NCI-H1694 treated with DMSO at 0.1 percent for 48 hours (cell line): Measurements from ENCODE around the gene CDH8.
"Not testable (repeated sequence)": the region's sequence is repeated elsewhere in the genome, so short reads cannot be mapped to it uniquely, and the experiment has no call there.

Experiments used
- DNase-seq: peaks from one replicate; lab custom pipeline; 2025; lab: John Stamatoyannopoulos, UW

Gene CDH8

DNA sequence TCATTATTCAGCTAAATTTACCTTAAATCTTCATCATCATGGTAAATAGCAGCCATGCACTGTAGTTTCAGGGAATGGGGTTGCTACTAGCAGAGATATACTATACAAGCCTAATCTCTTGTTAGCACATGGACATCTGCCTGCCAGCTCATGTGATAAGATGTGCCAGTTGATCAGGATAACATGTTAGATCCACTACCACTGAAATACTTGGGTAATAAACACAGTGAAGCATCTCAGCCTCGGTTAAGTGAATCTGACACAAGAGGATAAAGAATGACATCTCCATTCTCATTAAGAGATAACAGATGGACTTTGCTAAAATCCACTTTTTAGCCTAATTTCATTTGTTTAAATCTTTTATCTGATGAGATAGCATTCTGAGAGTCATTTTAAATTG is 256.1 kb downstream of the CDH8 start:
- DNase-seq = no peak

GRCh38 chr16:61770301-61770700 is 265.9 kb downstream of the CDH8 start:
- no peak for DNase-seq

- DNase-seq = no peak
Measured at GRCh38 chr16:61763991-61764390, 272.2 kb downstream of the CDH8 start.

- no peak for DNase-seq
Measured at GRCh38 chr16:61763013-61763412, 273.2 kb downstream of the CDH8 start.

DNA sequence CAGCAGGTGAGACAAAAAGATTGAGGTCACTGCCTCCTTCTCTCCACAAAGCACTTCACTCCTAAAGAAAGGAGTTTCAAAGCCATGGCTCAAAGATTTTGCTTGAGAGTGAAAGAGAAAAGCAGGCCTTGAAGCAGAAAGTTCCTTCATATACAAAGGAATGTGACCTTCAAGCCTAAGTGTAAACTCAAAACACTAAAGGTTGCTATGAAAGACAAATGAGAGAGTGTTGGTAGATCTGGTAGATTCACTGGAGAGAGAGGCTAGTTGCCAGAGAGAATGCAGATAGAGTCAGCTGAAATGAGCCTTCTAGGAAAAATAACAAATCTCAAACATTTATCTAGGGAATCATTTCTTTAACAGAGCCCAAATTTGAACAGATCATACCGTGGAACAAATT is 305.2 kb downstream of the CDH8 start:
- no peak for DNase-seq

DNA sequence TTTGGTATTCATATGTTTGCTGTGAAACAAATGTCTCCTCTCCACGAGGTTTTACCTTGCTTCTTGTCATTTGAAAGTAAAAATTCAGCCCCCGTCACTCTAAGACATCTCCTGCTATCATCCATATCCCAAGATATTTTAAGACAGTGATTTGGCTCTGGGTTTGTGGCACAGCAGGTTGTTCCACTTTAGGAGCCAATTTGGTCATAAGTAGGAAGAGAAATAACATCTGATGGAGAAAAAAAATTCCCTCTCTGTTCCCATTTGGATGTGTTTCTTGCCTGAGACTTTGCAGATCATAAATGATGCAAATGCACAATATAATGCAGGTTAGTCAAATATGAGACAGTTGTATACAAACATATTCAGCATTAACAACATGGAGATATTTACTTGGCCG is 309.5 kb downstream of the CDH8 start:
- no peak for DNase-seq

GRCh38 chr16:61726125-61726524 is 310.1 kb downstream of the CDH8 start:
- no peak for DNase-seq

GRCh38 chr16:61721544-61721943 is 314.7 kb downstream of the CDH8 start:
- no peak for DNase-seq

DNA sequence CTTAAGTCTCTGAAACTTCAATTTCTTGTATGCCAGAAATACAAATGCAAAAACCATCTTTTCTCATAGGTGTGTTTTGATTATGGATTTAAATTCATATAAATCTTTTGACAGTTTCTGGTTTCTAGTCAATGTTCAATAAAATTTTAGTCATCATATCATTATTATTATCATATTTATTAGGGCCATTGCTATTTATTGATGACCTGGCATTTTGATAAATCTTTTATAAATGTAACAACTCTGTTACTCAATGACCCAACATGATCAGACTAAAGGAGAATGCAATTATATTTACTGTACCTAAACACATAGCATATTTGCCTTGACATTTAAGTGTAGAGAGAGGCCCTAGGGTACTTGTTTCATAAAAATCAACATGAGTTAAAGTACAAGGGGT is 320.8 kb downstream of the CDH8 start:
- DNase-seq = no peak

DNA sequence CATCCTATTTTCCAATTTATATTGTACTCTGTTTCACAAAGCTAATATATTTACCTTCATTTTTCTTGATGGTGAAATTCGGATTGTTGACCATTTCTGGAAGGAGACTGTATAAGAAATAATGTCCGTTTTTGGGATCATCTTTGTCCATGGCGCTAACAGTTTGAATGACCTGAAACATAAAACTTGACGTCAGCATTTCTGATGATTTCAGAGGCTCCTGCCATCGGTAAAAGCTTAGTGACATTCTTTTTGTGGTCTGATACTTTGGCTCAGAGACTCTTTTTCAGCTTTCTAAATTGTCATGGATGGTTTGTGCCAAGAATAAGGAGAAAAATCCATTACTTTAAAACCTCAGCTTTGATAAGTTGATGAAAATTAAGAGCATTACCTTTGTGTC is 322.5 kb downstream of the CDH8 start:
- no peak for DNase-seq

- not testable (repeated sequence) for DNase-seq
Measured at GRCh38 chr16:61699640-61700039, 336.6 kb downstream of the CDH8 start.

DNA sequence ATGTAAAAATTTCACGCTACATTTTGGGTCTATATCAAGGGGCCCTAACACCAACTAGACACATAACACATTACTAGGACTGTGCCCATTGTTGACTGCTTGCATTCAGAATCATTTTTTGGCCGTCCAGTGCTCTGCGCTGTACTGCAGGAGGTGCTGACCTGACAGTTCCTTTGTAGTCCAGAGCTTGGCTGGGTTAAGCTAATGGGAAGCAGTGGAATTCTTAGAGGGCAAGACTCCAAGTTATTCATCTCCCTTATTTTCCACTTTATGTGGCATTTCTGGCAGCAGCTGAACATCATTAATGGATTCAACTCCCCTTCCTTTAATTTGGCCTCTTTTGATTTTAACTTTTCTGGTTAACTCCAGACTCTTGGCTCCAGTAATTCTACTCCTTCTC is 351.7 kb downstream of the CDH8 start:
- no peak for DNase-seq

GRCh38 chr16:61681673-61682072 is 354.6 kb downstream of the CDH8 start:
- DNase-seq = no peak

DNA sequence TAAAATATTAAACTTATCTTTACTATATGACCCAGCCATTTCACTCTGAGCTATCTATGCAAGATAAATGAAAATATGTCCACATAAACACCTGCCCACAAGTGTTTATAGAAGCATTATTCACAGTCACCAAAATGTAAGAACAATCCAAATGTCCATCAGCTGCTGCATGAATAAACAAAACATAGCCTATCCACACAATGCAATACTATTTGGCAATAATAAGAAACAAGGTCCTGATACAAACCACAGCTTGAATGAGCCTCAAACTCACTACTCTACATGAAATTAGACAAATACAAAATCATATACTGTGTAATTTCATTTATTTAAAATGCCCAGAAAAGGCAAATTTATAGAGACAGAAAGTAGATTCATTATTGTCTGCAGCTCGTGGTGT is 355.1 kb downstream of the CDH8 start:
- DNase-seq = no peak

GRCh38 chr16:61678182-61678581 is 358.1 kb downstream of the CDH8 start:
- no peak for DNase-seq

DNA sequence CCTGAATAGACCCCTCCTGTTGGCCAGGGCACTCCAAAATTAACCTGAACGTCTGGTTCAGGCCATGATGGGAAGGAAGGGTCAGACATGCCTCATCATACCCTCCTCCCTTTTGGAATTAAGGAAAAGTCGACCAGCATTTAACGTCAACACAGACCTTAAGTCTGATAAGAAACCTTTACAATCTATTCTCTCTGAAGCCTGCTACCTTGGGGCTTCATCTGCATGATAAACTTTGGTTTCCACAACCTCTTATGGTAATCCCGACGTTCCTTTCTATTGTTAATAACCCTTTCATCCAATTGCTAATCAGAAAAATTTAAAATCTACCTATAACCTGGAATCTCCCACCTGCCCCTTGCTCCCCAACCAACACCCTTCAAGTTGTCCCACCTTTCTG is 358.5 kb downstream of the CDH8 start:
- DNase-seq = no peak

- no peak for DNase-seq
Measured at GRCh38 chr16:61676740-61677139, 359.5 kb downstream of the CDH8 start.

DNA sequence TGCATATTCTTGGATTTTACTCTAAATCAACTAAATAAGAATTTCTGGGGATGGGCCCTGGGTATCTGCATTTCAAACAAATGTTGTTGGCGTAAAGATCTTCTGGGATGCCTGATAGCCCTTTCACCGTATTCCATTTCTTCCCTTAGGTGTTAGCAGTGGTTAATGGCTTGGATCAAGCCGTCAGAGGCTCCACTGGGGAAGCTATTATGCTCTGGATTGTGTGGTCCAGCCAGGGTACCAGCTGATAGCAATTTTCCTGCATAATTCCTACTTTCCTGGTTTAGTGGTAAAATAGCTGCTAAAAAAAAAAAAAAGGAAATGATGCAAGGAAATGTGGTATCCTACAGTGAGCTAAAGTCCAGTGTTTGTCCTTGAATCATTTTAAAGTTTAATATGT is 365.1 kb downstream of the CDH8 start:
- no peak for DNase-seq

DNA sequence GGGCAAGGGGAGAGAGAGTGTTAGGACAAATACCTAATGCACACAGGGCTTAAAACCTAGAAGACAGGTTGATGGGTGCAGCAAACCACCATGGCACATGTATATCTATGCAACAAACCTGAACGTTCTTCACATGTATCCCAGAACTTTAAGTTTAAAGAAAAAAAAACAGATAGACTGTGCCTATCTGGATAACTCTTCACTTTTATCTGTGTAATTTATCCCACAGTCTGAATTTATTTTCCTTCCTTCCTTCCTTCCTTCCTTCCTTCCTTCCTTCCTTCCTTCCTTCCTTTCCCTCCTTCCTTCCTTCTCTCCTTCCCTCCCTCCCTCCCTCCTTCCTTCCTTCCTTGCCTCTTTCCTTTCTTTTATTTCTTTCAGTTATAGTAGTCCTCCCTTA is 370.7 kb downstream of the CDH8 start:
- DNase-seq = no peak

DNA sequence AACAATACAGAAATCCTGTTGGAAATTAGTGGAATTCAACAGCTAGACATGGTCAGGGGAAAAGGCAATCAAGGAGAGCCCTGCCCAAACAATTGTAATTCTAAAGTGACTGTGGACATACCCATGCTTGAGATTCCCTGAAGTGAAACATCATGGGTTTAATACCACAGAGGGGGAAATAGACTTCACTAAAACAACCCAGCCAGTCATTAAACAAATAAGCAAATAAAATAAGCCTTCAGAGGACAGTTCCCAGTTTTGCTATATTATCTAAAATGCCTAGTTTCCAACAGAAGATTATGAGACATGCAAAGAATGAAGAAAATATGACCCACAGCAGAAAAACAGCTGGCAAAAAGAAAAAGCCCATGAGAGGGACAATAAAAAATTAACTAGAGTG is 376.3 kb downstream of the CDH8 start:
- DNase-seq = no peak

DNA sequence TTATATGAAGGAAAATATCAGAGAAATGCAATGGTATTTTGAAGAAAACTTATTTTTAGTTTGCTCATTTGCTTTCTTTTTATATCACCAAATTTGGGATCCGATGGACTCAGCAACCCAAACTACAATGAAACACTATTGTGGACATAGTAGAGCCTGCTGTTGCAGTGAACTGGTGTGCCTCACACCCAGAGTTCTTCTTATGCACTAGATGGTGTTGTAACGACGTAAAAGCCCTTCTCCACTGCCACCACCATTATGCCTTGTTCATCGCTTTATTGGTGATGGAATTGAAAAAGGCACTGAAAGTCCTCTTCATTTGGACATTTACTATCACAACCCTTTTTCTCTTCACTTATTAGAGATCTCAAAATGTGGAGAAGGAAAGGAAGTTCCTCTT is 381.3 kb downstream of the CDH8 start:
- no peak for DNase-seq

DNA sequence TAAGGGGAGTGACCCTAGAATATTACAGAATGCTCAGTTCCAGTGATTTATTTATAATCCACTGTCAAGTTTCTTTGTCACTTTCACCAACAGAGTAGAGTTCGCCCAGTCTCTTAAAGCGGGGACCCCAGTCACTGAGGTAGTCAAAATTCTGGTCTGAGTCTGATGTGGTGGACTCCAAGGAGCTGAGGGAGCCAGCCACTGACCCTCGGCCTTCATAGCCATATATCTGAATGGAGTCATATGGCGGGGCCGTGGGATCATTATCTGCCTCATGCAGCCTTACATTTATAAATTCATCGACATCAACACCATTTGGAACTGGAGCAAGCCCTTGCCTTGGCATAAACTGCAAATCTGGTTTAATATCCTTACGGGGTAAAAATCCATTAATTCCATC is 382.7 kb downstream of the CDH8 start:
- DNase-seq = no peak

DNA sequence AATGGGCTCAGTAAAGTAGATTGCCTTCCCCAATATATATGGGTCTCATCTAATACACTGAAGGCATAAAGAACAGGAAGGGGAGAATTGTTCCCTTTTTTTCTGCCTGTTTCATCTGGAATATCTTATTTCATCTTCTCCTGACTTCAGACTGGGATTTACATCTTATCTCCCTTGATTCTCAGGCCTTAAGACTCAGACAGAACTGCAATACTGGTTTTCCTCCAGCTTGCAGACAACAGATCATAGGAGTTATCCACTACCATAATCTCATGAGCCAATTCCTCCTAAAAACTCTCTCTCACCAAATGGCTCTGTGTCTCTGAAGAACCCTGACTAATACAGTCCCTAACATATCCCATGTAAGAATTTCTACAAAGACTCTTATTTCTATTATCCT is 390.7 kb downstream of the CDH8 start:
- no peak for DNase-seq

- DNase-seq = no peak
Measured at GRCh38 chr16:61644736-61645135, 391.5 kb downstream of the CDH8 start.

DNA sequence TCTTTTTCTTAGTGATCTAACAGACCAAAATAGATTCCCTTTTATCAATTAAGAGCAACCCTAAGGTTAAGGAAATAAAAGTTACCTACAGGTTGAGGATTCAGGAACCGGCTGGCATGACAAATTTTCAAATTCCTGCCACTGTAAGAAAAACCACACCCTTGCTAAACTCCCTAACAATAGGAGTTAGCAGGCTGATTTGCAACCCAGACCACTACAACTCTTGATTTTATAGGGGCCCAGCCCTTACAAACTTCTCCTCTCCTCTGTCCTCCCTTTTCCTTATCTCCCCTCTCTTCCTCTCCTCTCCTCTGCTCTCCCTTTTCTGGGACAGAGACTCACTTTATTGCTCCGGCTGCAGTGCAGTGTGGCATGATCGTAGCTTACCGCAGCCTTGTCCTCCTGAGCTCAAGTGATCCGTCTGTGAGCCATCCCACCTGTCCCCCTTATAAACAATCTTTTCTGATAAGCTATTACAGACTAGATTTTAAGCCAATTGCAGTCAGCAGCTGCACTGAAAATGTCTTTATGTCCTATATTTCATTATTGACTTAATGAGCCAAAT is 418.9 kb downstream of the CDH8 start:
- DNase-seq = no peak
